H1 (cell line): ENCODE data around the gene PHRF1. TPM values are rescaled to one million over a fixed set of nuclear protein-coding genes. Genes with fewer than 3 reads are reported as not detected.

Source experiments
- CTCF ChIA-PET: fragments of 300-600 bp; sonication (Branson Sonifier 250); formaldehyde crosslinking; loops from one replicate; lab custom pipeline; 2021; ENCODE audit not compliant: partially characterized antibody; lab: Charles Lee
- POLR2A ChIA-PET: fragments of 300-600 bp; sonication (Branson Sonifier 250); formaldehyde crosslinking; loops from one replicate; lab custom pipeline; 2021; ENCODE audit warnings: inconsistent platforms; ENCODE audit not compliant: partially characterized antibody; lab: Charles Lee
- DNase-seq, 2 experiments: peaks; one replicate each; pipeline versions ENCODE4 v3.0.0 to v3.0.0-alpha.2; 2010 to 2022; ENCODE audit warnings: low spot score in 2 of 2, low read depth in 1 of 2, mixed read lengths in 1 of 2
- FAIRE-seq: peaks from 2 replicates; lab custom pipeline; 2011; peaks lifted over from hg19 to GRCh38; lab: Jason Lieb, UNC
- H2AFZ ChIP-seq: 2 replicates; pipeline ENCODE4 v1.8.1; 2012; ENCODE audit warnings: low read length, inconsistent platforms
- H2AK5ac ChIP-seq: 2 replicates; pipeline ENCODE4 v1.6.1; 2013; ENCODE audit warnings: low read depth, low read length
- H2BK120ac ChIP-seq: replicated peaks from 2 replicates; pipeline ENCODE3; 2013; ENCODE audit warnings: low read depth, low read length, inconsistent platforms
- H2BK12ac ChIP-seq: 2 replicates; pipeline ENCODE4 v1.6.1; 2013; ENCODE audit warnings: low read depth, low read length
- H2BK15ac ChIP-seq: 2 replicates; pipeline ENCODE4 v1.6.1; 2013; ENCODE audit warnings: low read length
- H2BK20ac ChIP-seq: 2 replicates; pipeline ENCODE4 v1.6.1; 2013; ENCODE audit warnings: low read length
- H2BK5ac ChIP-seq: 2 replicates; pipeline ENCODE4 v1.6.1; 2013; ENCODE audit warnings: low read depth, low read length
- H3K14ac ChIP-seq: 2 replicates; pipeline ENCODE4 v1.6.1; 2013; ENCODE audit warnings: inconsistent platforms; ENCODE audit not compliant: insufficient read length
- H3K18ac ChIP-seq: 2 replicates; pipeline ENCODE4 v1.6.1; 2013; ENCODE audit warnings: low read length; ENCODE audit errors: extremely low read depth
- H3K23ac ChIP-seq: 2 replicates; pipeline ENCODE4 v1.6.1; 2013; ENCODE audit warnings: inconsistent platforms; ENCODE audit not compliant: insufficient read length
- H3K23me2 ChIP-seq: 2 replicates; pipeline ENCODE4 v1.6.1; 2013; ENCODE audit warnings: low read depth, low read length
- H3K27ac ChIP-seq: 2 replicates; pipeline ENCODE4 v1.6.1; 2011; ENCODE audit warnings: low read depth, low read length, inconsistent platforms
- H3K27me3 ChIP-seq, 4 experiments: replicated peaks in 1 of 4; 1 replicate in 1 of 4; 2 replicates in 3 of 4; pipeline versions ENCODE4 v1.6.1 to v1.8.1; 2011 to 2013; ENCODE audit warnings: low read length in 3 of 4, mild to moderate bottlenecking in 3 of 4, inconsistent platforms in 2 of 4, mixed read lengths in 2 of 4, moderate library complexity in 1 of 4; ENCODE audit not compliant: control insufficient read depth in 3 of 4, insufficient read depth in 3 of 4; ENCODE audit errors: extremely low read depth in 1 of 4
- H3K36me3 ChIP-seq, 4 experiments: 2 replicates each; pipeline versions ENCODE4 v1.6.1 to v1.8.1; 2011 to 2013; ENCODE audit warnings: mild to moderate bottlenecking in 4 of 4, low read length in 3 of 4, moderate library complexity in 2 of 4, control low read depth in 1 of 4, inconsistent platforms in 1 of 4; ENCODE audit not compliant: insufficient read depth in 4 of 4, control insufficient read depth in 2 of 4
- H3K4ac ChIP-seq: replicated peaks from 2 replicates; pipeline ENCODE3; 2013; ENCODE audit warnings: low read length, low read depth, mixed read lengths, inconsistent platforms; ENCODE audit not compliant: insufficient read length
- H3K4me1 ChIP-seq, 4 experiments: replicated peaks in 1 of 4; 1 replicate in 1 of 4; 2 replicates in 3 of 4; pipeline versions ENCODE4 v1.6.1 to v1.8.1; 2011 to 2013; ENCODE audit warnings: low read length in 3 of 4, inconsistent platforms in 2 of 4, mixed read lengths in 1 of 4; ENCODE audit not compliant: insufficient read depth in 4 of 4, control insufficient read depth in 3 of 4
- H3K4me2 ChIP-seq, 2 experiments: 2 replicates each; pipeline versions ENCODE4 v1.6.1 to v1.8.1; 2011 to 2013; ENCODE audit warnings: low read depth in 2 of 2, low read length in 2 of 2, control low read depth in 1 of 2, inconsistent platforms in 1 of 2, mild to moderate bottlenecking in 1 of 2; ENCODE audit not compliant: insufficient read depth in 1 of 2
- H3K4me3 ChIP-seq, 4 experiments: fragments of 200-600, 300-600 bp in 1 of 4; sonication (generic), shearing (Covaris generic), sonication (Bioruptor Twin) in 1 of 4; 2 replicates each; pipeline versions ENCODE4 v1.5.1 to v1.8.1; 2011 to 2016; ENCODE audit warnings: low read length in 4 of 4, low read depth in 3 of 4, control low read depth in 2 of 4, inconsistent platforms in 2 of 4, mild to moderate bottlenecking in 2 of 4, mixed read lengths in 1 of 4, moderate library complexity in 1 of 4; ENCODE audit not compliant: insufficient read depth in 2 of 4; ENCODE audit errors: extremely low read depth in 1 of 4
- H3K56ac ChIP-seq: replicated peaks from 2 replicates; pipeline ENCODE3; 2013; ENCODE audit warnings: low read depth, mild to moderate bottlenecking, mixed read lengths, low read length, inconsistent platforms; ENCODE audit not compliant: insufficient read length
- H3K79me1 ChIP-seq: 2 replicates; pipeline ENCODE4 v1.6.1; 2013; ENCODE audit warnings: low read depth, low read length, control low read depth
- H3K79me2 ChIP-seq, 2 experiments: 2 replicates each; pipeline versions ENCODE4 v1.6.1 to v1.8.1; 2012 to 2013; ENCODE audit warnings: low read length in 2 of 2, mild to moderate bottlenecking in 2 of 2, inconsistent platforms in 1 of 2; ENCODE audit not compliant: insufficient read depth in 2 of 2, control insufficient read depth in 1 of 2
- H3K9ac ChIP-seq, 4 experiments: replicated peaks in 1 of 4; 1 replicate in 1 of 4; 2 replicates in 3 of 4; pipeline versions ENCODE4 v1.6.1 to v1.8.1; 2011 to 2013; ENCODE audit warnings: low read depth in 3 of 4, low read length in 3 of 4, control low read depth in 2 of 4, mild to moderate bottlenecking in 2 of 4, moderate library complexity in 2 of 4, inconsistent platforms in 1 of 4; ENCODE audit errors: extremely low read depth in 1 of 4
- H3K9me3 ChIP-seq, 2 experiments: 2 replicates each; pipeline versions ENCODE4 v1.6.1 to v1.8.1; 2012 to 2013; ENCODE audit warnings: mild to moderate bottlenecking in 2 of 2, moderate library complexity in 2 of 2, control low read depth in 1 of 2, inconsistent platforms in 1 of 2, low read depth in 1 of 2, low read length in 1 of 2, mixed read lengths in 1 of 2; ENCODE audit not compliant: insufficient read depth in 2 of 2
- H4K20me1 ChIP-seq, 2 experiments: replicated peaks in 1 of 2; 2 replicates each; pipeline versions ENCODE3 to v1.8.1; 2011 to 2013; ENCODE audit warnings: inconsistent platforms in 2 of 2, low read length in 2 of 2, mild to moderate bottlenecking in 1 of 2; ENCODE audit not compliant: insufficient read depth in 2 of 2, control insufficient read depth in 1 of 2
- H4K5ac ChIP-seq: 2 replicates; pipeline ENCODE4 v1.6.1; 2013; ENCODE audit warnings: low read length, low read depth, mixed read lengths, inconsistent platforms; ENCODE audit not compliant: insufficient read length
- H4K8ac ChIP-seq: 2 replicates; pipeline ENCODE4 v1.8.0; 2013; ENCODE audit warnings: mild to moderate bottlenecking, moderate library complexity, low read length, inconsistent platforms; ENCODE audit not compliant: insufficient read depth; ENCODE audit errors: extremely low read depth
- H4K91ac ChIP-seq: replicated peaks from 2 replicates; pipeline ENCODE3; 2013; ENCODE audit warnings: low read length, mixed read lengths, inconsistent platforms; ENCODE audit not compliant: insufficient read length
- CBX8 ChIP-seq: fragments of 300-800, 300-1000 bp; sonication (generic); IDR thresholded peaks from 2 replicates; pipeline ENCODE4 v1.7.1; 2016; ENCODE audit warnings: low read depth, low read length, borderline replicate concordance
- CREB1 ChIP-seq: IDR thresholded peaks from 2 replicates; pipeline ENCODE4 v1.6.1; 2012; ENCODE audit warnings: inconsistent platforms
- CTBP2 ChIP-seq: IDR thresholded peaks from 2 replicates; pipeline ENCODE4 v1.7.0; 2011; ENCODE audit warnings: borderline replicate concordance, mild to moderate bottlenecking, moderate library complexity, mixed read lengths, low read length; ENCODE audit not compliant: insufficient read depth, insufficient read length
- CTCF ChIP-seq, 3 experiments: IDR thresholded peaks; 1 replicate in 2 of 3; 2 replicates in 1 of 3; pipeline versions ENCODE4 v1.5.1 to v1.6.1; 2011; ENCODE audit warnings: low read length in 3 of 3, mild to moderate bottlenecking in 3 of 3, inconsistent platforms in 2 of 3, low read depth in 1 of 3, moderate library complexity in 1 of 3; ENCODE audit not compliant: insufficient read depth in 1 of 3; ENCODE audit errors: control extremely low read depth in 1 of 3
- SP1 ChIP-seq: IDR thresholded peaks from 2 replicates; pipeline ENCODE4 v1.6.1; 2011; ENCODE audit warnings: low read depth, low read length
- TAF1 ChIP-seq: IDR thresholded peaks from 2 replicates; pipeline ENCODE4 v1.6.1; 2011; ENCODE audit warnings: mild to moderate bottlenecking, low read depth, low read length
- TAF7 ChIP-seq: optimal IDR thresholded peaks from 2 replicates; pipeline ENCODE3; 2011; ENCODE audit warnings: low read depth, mild to moderate bottlenecking, inconsistent platforms, low read length, moderate library complexity, borderline replicate concordance
- WGBS, 2 experiments: shearing (Covaris generic) in 1 of 2; methylation state at CpG; one replicate each; pipeline versions ENCODE4 v1.1.6 to v1.1.7; 2013 to 2015; ENCODE audit warnings: low lambda C conversion rate in 2 of 2, mixed read lengths in 2 of 2, inconsistent platforms in 1 of 2, low coverage in 1 of 2, missing lambda C conversion rate in 1 of 2; ENCODE audit not compliant: insufficient replicate concordance in 2 of 2, insufficient coverage in 1 of 2, insufficient read length in 1 of 2; ENCODE audit errors: extremely low coverage in 1 of 2, missing lambda C conversion rate in 1 of 2; 5-methylcytosine and 5-hydroxymethylcytosine counted together
- polyA plus RNA-seq, 7 experiments: library from polyadenylated mRNA; depleted of rRNA in 3 of 7; stranded (reverse) in 5 of 7; unstranded in 2 of 7; fragments of >200 nt in 5 of 7; fragments of 200-250 nt in 2 of 7; gene quantifications; 1 replicate in 5 of 7; 2 replicates in 1 of 7; 4 replicates in 1 of 7; pipeline versions ENCODE4 v1.2.1 to v1.2.3, GENCODE V29; 2011 to 2013; ENCODE audit warnings: missing spikeins in 2 of 7, mixed read lengths in 2 of 7
- total RNA-seq: library from RNA; stranded (reverse); fragmentation: NEBNext Ultra II Directional; extraction: Animal tissue kit (Norgen Biotek cat#: 25700); gene quantifications from 2 replicates; pipeline ENCODE4 v1.2.1, GENCODE V29; 2021

PHRF1 gene
- total and polyA plus RNA-seq, 2 of the 8 experiments (the other 6 are each of a cell fraction or from before 2014, with no cell fraction given): 13.4 to 37.3 TPM

GRCh38 chr11:554428-555226, 21.6 kb upstream of the PHRF1 start:
- Histone ChIP-seq H3K79me2 (no peaks in the 10 kb centered on the region), H3K36me3 (no peaks in the 10 kb centered on the region), H4K8ac (peak overlapping the region; percentile 71; the same call in 1 of the 2 replicates), H2BK120ac (no peak overlapping the region), H3K18ac (no peak overlapping the region), H3K9me3 (no peaks in the 10 kb centered on the region), H3K56ac (no peak overlapping the region), H3K4me1 (peaks cover 0 to 24% (median 6%) of the 10 kb centered on the region in 4 experiments; a peak in 5 of 7 replicates), H3K27me3 (peaks cover 13 to 29% (median 26%) of the 10 kb centered on the region in 4 experiments), H3K4me2 (peak overlapping the region; percentile 66 to 74; a peak in 3 of 4 replicates), H4K5ac (no peak overlapping the region), H3K23me2 (peaks cover 8% of the 10 kb centered on the region; the same call in 1 of the 2 replicates), H2BK15ac (no peak overlapping the region), H3K27ac (no peak overlapping the region), H2BK12ac (no peak overlapping the region), H2AK5ac (no peak overlapping the region), H3K79me1 (no peaks in the 10 kb centered on the region), H3K4ac (no peak overlapping the region), H3K23ac (no peak overlapping the region), H2AFZ (no peak overlapping the region), H3K14ac (no peak overlapping the region), H3K4me3 (peak overlapping the region; percentile 1 to 62 (median 37); a peak in 6 of 8 replicates), H2BK5ac (no peak overlapping the region), H4K20me1 (peaks cover 0 to 3% of the 10 kb centered on the region in 2 experiments), H2BK20ac (no peak overlapping the region), H4K91ac (peak overlapping the region; percentile 81), H3K9ac (no peak overlapping the region)
- ChIA-PET CTCF (interaction anchor here (0.6 to 3.8 kb wide), 17 partner anchors 9 to 289 kb away, joined by 3 to 21 read pairs (median 4); partner anchors contain the start of gene RNH1), POLR2A (interaction anchor here (0.6 to 1.7 kb wide), 11 partner anchors 10 to 276 kb away, joined by 3 to 4 read pairs (median 3); partner anchors contain the start of gene PHRF1)
- no peak for FAIRE-seq
- DNase-seq: peak; percentile 62 to 91
- 28% methylated on average over 21 of the region's 60 CpGs; no CpG with 5 or more reads in 1 of the 2 experiments for WGBS, 2 experiments
- TF ChIP-seq TAF1 (no peak), SP1 (no peak), CTBP2 (peak; percentile 9), TAF7 (peak; percentile 11), CBX8 (no peak), CREB1 (peak; percentile 52; the same call in 1 of the 2 replicates), CTCF (IDR thresholded peaks at IDR 0.05; ENCODE audit: control extremely low read depth in 1 of 3, insufficient read depth in 1 of 3, low read depth in 1 of 3, low read length in 3 of 3) (peak in 2 of 3 experiments; percentile 68 to 82; a peak in 3 of 4 replicates)
